PFSK-1 (cell line): ENCODE data around the gene FOSL1.

Experiments used
- FOXP2 ChIP-seq: optimal IDR thresholded peaks from 2 replicates; pipeline ENCODE3; 2011; ENCODE audit warnings: borderline replicate concordance, control low read depth, inconsistent platforms; ENCODE audit not compliant: insufficient read depth; ENCODE audit errors: extremely low read length, extremely low read depth
- POLR2AphosphoS5 ChIP-seq: IDR thresholded peaks from 2 replicates; pipeline ENCODE4 v1.6.1; 2012; ENCODE audit warnings: low read depth, mild to moderate bottlenecking, control low read depth, low read length, moderate library complexity
- SIN3A ChIP-seq: IDR thresholded peaks from 2 replicates; pipeline ENCODE4 v1.6.1; 2012; ENCODE audit warnings: mild to moderate bottlenecking, low read length, moderate library complexity, borderline replicate concordance; ENCODE audit not compliant: insufficient read depth
- TAF1 ChIP-seq: IDR thresholded peaks from 2 replicates; pipeline ENCODE4 v1.6.1; 2012; ENCODE audit warnings: low read length, control low read depth, borderline replicate concordance; ENCODE audit not compliant: insufficient read depth
- TF ChIP-seq, protein P1 (sequence below), 2 experiments: IDR thresholded peaks; 2 replicates each; pipeline versions ENCODE4 v1.6.1 to v1.8.0; 2011 to 2012; ENCODE audit warnings: low read depth in 2 of 2, low read length in 2 of 2, control low read depth in 1 of 2, inconsistent platforms in 1 of 2, mild to moderate bottlenecking in 1 of 2, moderate library complexity in 1 of 2; ENCODE audit not compliant: insufficient read depth in 1 of 2

- TF ChIP-seq POLR2AphosphoS5 (no peak), TAF1 (no peak), SIN3A (no peak), FOXP2 (no peak)
- TF ChIP-seq, protein P1, sequence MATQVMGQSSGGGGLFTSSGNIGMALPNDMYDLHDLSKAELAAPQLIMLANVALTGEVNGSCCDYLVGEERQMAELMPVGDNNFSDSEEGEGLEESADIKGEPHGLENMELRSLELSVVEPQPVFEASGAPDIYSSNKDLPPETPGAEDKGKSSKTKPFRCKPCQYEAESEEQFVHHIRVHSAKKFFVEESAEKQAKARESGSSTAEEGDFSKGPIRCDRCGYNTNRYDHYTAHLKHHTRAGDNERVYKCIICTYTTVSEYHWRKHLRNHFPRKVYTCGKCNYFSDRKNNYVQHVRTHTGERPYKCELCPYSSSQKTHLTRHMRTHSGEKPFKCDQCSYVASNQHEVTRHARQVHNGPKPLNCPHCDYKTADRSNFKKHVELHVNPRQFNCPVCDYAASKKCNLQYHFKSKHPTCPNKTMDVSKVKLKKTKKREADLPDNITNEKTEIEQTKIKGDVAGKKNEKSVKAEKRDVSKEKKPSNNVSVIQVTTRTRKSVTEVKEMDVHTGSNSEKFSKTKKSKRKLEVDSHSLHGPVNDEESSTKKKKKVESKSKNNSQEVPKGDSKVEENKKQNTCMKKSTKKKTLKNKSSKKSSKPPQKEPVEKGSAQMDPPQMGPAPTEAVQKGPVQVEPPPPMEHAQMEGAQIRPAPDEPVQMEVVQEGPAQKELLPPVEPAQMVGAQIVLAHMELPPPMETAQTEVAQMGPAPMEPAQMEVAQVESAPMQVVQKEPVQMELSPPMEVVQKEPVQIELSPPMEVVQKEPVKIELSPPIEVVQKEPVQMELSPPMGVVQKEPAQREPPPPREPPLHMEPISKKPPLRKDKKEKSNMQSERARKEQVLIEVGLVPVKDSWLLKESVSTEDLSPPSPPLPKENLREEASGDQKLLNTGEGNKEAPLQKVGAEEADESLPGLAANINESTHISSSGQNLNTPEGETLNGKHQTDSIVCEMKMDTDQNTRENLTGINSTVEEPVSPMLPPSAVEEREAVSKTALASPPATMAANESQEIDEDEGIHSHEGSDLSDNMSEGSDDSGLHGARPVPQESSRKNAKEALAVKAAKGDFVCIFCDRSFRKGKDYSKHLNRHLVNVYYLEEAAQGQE (IDR thresholded peaks at IDR 0.05; ENCODE audit: insufficient read depth in 1 of 2, low read depth in 2 of 2, low read length in 2 of 2), result no peak
These were observed 20.9 kb upstream of the FOSL1 start for GRCh38 chr11:65921033-65921555.
